HG02840 (cell line): ENCODE measurements around the gene TMEM59L.

Experiments used
- ATAC-seq: cut with Tn5 transposase; IDR thresholded peaks from one replicate; pipeline ENCODE4 v1.9.1; 2021; ENCODE audit warnings: mild to moderate bottlenecking, moderate library complexity, moderate number of reproducible peaks; ENCODE audit not compliant: unreplicated experiment, low FRiP score

Gene TMEM59L

GRCh38 chr19:18608102-18608804 lies 4.4 kb upstream of the TMEM59L start:
- no peak for ATAC-seq

- no peak for ATAC-seq
Observed at GRCh38 chr19:18608805-18609716, 3.6 kb upstream of the TMEM59L start.

GRCh38 chr19:18609717-18610051 lies 3.0 kb upstream of the TMEM59L start:
- no peak for ATAC-seq

GRCh38 chr19:18610245-18610555 lies 2.5 kb upstream of the TMEM59L start:
- no peak for ATAC-seq

GRCh38 chr19:18610556-18611326 lies 1.9 kb upstream of the TMEM59L start:
- ATAC-seq = no peak

- no peak for ATAC-seq
Observed at GRCh38 chr19:18611327-18612050, 1.2 kb upstream of the TMEM59L start.

GRCh38 chr19:18612051-18612771 lies 459 bp upstream of the TMEM59L start:
- no peak for ATAC-seq

- ATAC-seq = no peak
Observed at GRCh38 chr19:18613589-18614234, 1.0 kb downstream of the TMEM59L start.

GRCh38 chr19:18616023-18616422 lies 3.4 kb downstream of the TMEM59L start:
- ATAC-seq = no peak

GRCh38 chr19:18617562-18617961 lies 4.9 kb downstream of the TMEM59L start:
- no peak for ATAC-seq

GRCh38 chr19:18618236-18618635 lies 5.6 kb downstream of the TMEM59L start:
- ATAC-seq = no peak

- ATAC-seq = no peak
Observed at GRCh38 chr19:18620311-18620710, 7.6 kb downstream of the TMEM59L start.

GRCh38 chr19:18620902-18621301 lies 8.2 kb downstream of the TMEM59L start:
- no peak for ATAC-seq

- ATAC-seq = no peak
Observed at GRCh38 chr19:18626906-18627305, 14.2 kb downstream of the TMEM59L start.

GRCh38 chr19:18629166-18630088 lies 16.8 kb downstream of the TMEM59L start:
- no peak for ATAC-seq

GRCh38 chr19:18633321-18633720 lies 20.7 kb downstream of the TMEM59L start:
- no peak for ATAC-seq

- ATAC-seq = no peak
Observed at GRCh38 chr19:18634612-18635297, 22.1 kb downstream of the TMEM59L start.

GRCh38 chr19:18635831-18636182 lies 23.1 kb downstream of the TMEM59L start:
- no peak for ATAC-seq
